GM19455 (cell line): ENCODE measurements around the gene FLRT1.

Source experiments
- ATAC-seq: cut with Tn5 transposase; IDR thresholded peaks from one replicate; pipeline ENCODE4 v1.9.1; 2021; ENCODE audit not compliant: unreplicated experiment

FLRT1 gene

GRCh38 chr11:64006398-64006797 lies 29.3 kb upstream of the FLRT1 start:
- ATAC-seq: no peak

- no peak for ATAC-seq
Measured at GRCh38 chr11:64007160-64007628, 28.5 kb upstream of the FLRT1 start.

- ATAC-seq: no peak
Measured at GRCh38 chr11:64007629-64008282, 28.0 kb upstream of the FLRT1 start.

GRCh38 chr11:64008283-64008913 lies 27.3 kb upstream of the FLRT1 start:
- ATAC-seq: no peak

GRCh38 chr11:64008914-64009633 lies 26.7 kb upstream of the FLRT1 start:
- no peak for ATAC-seq

- ATAC-seq: no peak
Measured at GRCh38 chr11:64009710-64010109, 26.0 kb upstream of the FLRT1 start.

GRCh38 chr11:64010783-64011182 lies 24.9 kb upstream of the FLRT1 start:
- ATAC-seq: no peak

- no peak for ATAC-seq
Measured at GRCh38 chr11:64011371-64011770, 24.4 kb upstream of the FLRT1 start.

GRCh38 chr11:64013141-64013896 lies 22.4 kb upstream of the FLRT1 start:
- ATAC-seq: no peak

GRCh38 chr11:64014356-64014755 lies 21.4 kb upstream of the FLRT1 start:
- no peak for ATAC-seq

- ATAC-seq: no peak
Measured at GRCh38 chr11:64015510-64015909, 20.2 kb upstream of the FLRT1 start.

GRCh38 chr11:64015935-64016845 lies 19.5 kb upstream of the FLRT1 start:
- ATAC-seq: no peak

GRCh38 chr11:64017945-64018224 lies 17.8 kb upstream of the FLRT1 start:
- no peak for ATAC-seq

GRCh38 chr11:64018310-64018709 lies 17.4 kb upstream of the FLRT1 start:
- no peak for ATAC-seq

- no peak for ATAC-seq
Measured at GRCh38 chr11:64019106-64020037, 16.4 kb upstream of the FLRT1 start.

- no peak for ATAC-seq
Measured at GRCh38 chr11:64020976-64021756, 14.6 kb upstream of the FLRT1 start.

- no peak for ATAC-seq
Measured at GRCh38 chr11:64021757-64022093, 14.0 kb upstream of the FLRT1 start.

GRCh38 chr11:64022125-64022784 lies 13.5 kb upstream of the FLRT1 start:
- ATAC-seq: no peak
